Mesendoderm (in vitro differentiated cells): ENCODE results near the gene CXorf58.

ENCODE experiments used
- DNase-seq: peaks from one replicate; pipeline ENCODE4 v3.0.0; 2013
- H2AK5ac ChIP-seq: 2 replicates; pipeline ENCODE4 v1.6.1; 2013; ENCODE audit warnings: low read length, inconsistent platforms
- H2BK120ac ChIP-seq: 2 replicates; pipeline ENCODE4 v1.6.1; 2013; ENCODE audit warnings: low read depth, mild to moderate bottlenecking, low read length, moderate library complexity, mixed read lengths
- H2BK15ac ChIP-seq: replicated peaks from 2 replicates; pipeline ENCODE4 v1.6.1; 2013; ENCODE audit warnings: low read depth, mild to moderate bottlenecking, moderate library complexity
- H2BK5ac ChIP-seq: 2 replicates; pipeline ENCODE4 v1.6.1; 2013; ENCODE audit warnings: low read length, inconsistent platforms
- H3K18ac ChIP-seq: 2 replicates; pipeline ENCODE4 v1.6.1; 2013; ENCODE audit warnings: mild to moderate bottlenecking, low read length, mixed read lengths
- H3K23ac ChIP-seq: one replicate; pipeline ENCODE4 v1.6.1; 2013; ENCODE audit warnings: low read length
- H3K27ac ChIP-seq: 2 replicates; pipeline ENCODE4 v1.5.1; 2013; ENCODE audit warnings: low read depth, mild to moderate bottlenecking, inconsistent platforms, low read length, moderate library complexity
- H3K27me3 ChIP-seq: 2 replicates; pipeline ENCODE4 v1.6.1; 2013; ENCODE audit warnings: low read length, control low read depth, mild to moderate bottlenecking, inconsistent platforms; ENCODE audit not compliant: insufficient read depth, poor library complexity
- H3K36me3 ChIP-seq: 2 replicates; pipeline ENCODE4 v1.6.1; 2013; ENCODE audit warnings: low read length, inconsistent platforms; ENCODE audit not compliant: control insufficient read depth, insufficient read depth
- H3K4ac ChIP-seq: one replicate; pipeline ENCODE4 v1.6.1; 2013; ENCODE audit warnings: low read depth, mild to moderate bottlenecking, low read length, moderate library complexity
- H3K4me1 ChIP-seq: 2 replicates; pipeline ENCODE4 v1.6.1; 2013; ENCODE audit warnings: low read depth, low read length, inconsistent platforms; ENCODE audit not compliant: control insufficient read depth
- H3K4me2 ChIP-seq: 2 replicates; pipeline ENCODE4 v1.6.1; 2013; ENCODE audit warnings: low read length
- H3K4me3 ChIP-seq: 2 replicates; pipeline ENCODE4 v1.5.1; 2013; ENCODE audit warnings: mild to moderate bottlenecking, low read length
- H3K56ac ChIP-seq: one replicate; pipeline ENCODE4 v1.6.1; 2013; ENCODE audit warnings: low read length
- H3K79me1 ChIP-seq: 2 replicates; pipeline ENCODE4 v1.6.1; 2013; ENCODE audit warnings: low read length, inconsistent platforms
- H3K79me2 ChIP-seq: 2 replicates; pipeline ENCODE4 v1.6.1; 2013; ENCODE audit warnings: mild to moderate bottlenecking, low read length; ENCODE audit not compliant: control insufficient read depth, insufficient read depth
- H3K9ac ChIP-seq: 2 replicates; pipeline ENCODE4 v1.6.1; 2013; ENCODE audit warnings: low read length, inconsistent platforms
- H4K5ac ChIP-seq: one replicate; pipeline ENCODE4 v1.6.1; 2013; ENCODE audit warnings: low read length
- H4K8ac ChIP-seq: one replicate; pipeline ENCODE4 v1.6.1; 2013; ENCODE audit warnings: low read depth, mild to moderate bottlenecking, control low read depth, low read length, moderate library complexity
- WGBS: extraction: QIAGEN DNeasy Blood & Tissue Kit; methylation state at CpG from one replicate; pipeline ENCODE4 v1.1.7; 2013; ENCODE audit warnings: low lambda C conversion rate, missing lambda C conversion rate; ENCODE audit not compliant: insufficient coverage; ENCODE audit errors: extremely low coverage; 5-methylcytosine and 5-hydroxymethylcytosine counted together

CXorf58 gene

DNA sequence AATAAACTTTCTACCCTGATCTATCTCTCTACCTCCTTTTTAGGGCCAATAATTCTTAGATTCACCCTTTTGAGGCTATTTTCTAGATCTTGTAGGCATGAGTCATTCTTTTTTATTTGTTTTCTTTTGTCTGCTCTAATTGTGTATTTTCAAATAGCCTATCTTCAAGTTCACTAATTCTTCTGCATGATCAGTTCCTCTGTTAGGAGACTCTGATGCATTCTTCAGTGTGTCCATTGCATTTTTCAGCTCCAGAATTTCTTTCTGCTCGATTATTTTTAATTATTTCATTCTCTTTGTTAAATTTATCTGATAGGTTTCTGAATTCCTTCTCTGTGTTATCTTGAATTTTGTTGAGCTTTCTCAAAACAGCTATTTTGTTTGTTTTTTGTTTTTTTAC, 11.3 kb downstream of the CXorf58 start:
- Histone ChIP-seq H2BK120ac (no peak overlapping the region), H3K4me3 (no peak overlapping the region), H2BK15ac (no peak overlapping the region), H3K23ac (no peak overlapping the region), H3K36me3 (no peaks in the 10 kb centered on the region), H3K27me3 (no peaks in the 10 kb centered on the region), H3K4ac (no peak overlapping the region), H3K9ac (no peak overlapping the region), H3K79me2 (no peaks in the 10 kb centered on the region), H2AK5ac (no peak overlapping the region), H3K27ac (no peak overlapping the region), H3K79me1 (no peaks in the 10 kb centered on the region), H4K5ac (no peak overlapping the region), H3K56ac (no peak overlapping the region), H2BK5ac (no peak overlapping the region), H4K8ac (no peak overlapping the region), H3K18ac (no peak overlapping the region), H3K4me2 (no peak overlapping the region), H3K4me1 (no peaks in the 10 kb centered on the region)
- WGBS: no CpG with 5 or more reads among the region's 1 CpG
- no peak for DNase-seq

DNA sequence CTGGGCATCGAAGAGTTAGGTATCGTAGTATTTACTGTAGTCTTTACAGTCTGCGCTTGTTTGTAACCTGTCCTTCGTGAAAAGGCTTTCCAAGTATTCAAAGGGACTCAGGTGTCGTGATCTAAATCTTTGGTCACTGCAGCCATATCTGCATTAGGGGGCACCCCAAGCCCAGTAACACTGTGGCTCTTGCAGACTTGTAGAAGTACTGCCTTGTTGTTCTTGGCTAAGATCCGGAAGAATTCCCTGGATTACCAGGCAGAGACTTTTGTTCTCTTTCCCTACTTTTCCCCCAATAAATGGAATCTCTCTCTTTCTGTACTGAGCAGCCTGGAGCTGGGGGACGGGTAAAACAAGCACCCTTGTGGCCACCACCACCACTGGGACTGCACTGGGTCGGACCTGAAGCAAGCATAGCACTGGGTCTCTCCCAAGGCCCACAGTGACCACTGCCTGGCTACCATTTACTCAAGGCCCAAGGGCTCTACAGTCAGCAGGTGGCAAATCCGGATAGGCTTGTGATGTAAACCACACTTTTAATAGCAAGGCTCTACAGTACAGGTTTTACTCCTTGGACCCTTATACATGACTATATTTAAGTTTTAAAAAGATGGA, 12.0 kb downstream of the CXorf58 start:
- Histone ChIP-seq H3K9ac (no peak overlapping the region), H3K4me1 (no peaks in the 10 kb centered on the region), H3K23ac (no peak overlapping the region), H2BK15ac (no peak overlapping the region), H4K8ac (no peak overlapping the region), H3K27ac (no peak overlapping the region), H3K36me3 (no peaks in the 10 kb centered on the region), H3K27me3 (no peaks in the 10 kb centered on the region), H4K5ac (no peak overlapping the region), H3K4me3 (no peak overlapping the region), H3K56ac (peak overlapping the region; percentile 28), H3K18ac (no peak overlapping the region), H3K4me2 (no peak overlapping the region), H3K79me2 (no peaks in the 10 kb centered on the region), H2AK5ac (no peak overlapping the region), H3K79me1 (no peaks in the 10 kb centered on the region), H2BK120ac (no peak overlapping the region), H3K4ac (no peak overlapping the region), H2BK5ac (no peak overlapping the region)
- peak; percentile 53 for DNase-seq
- no CpG with 5 or more reads among the region's 9 CpGs for WGBS

DNA sequence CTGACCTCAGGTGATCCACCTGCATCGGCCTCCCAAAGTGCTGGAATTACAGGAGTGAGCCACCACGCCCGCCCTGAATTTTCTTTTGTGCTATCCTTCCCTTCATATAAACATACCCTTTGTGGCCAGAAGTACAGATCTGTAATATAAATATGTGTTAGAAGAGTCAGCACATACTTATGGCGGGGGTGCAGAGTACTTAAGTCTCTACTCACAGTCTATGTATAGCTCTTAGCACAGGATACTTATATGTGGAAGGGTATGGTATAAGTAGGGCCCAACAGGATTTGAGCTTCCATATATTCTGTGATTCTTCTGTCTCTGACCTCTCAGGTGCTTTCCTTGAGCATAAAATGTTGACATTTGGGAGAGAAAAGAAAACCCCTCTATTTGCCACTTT, 18.2 kb downstream of the CXorf58 start:
- no peak overlapping the region for H2BK15ac ChIP-seq
- H3K27me3 ChIP-seq: no peaks in the 10 kb centered on the region
- no peak overlapping the region for H3K9ac ChIP-seq
- no peaks in the 10 kb centered on the region for H3K79me1 ChIP-seq
- DNase-seq: no peak
- no peaks in the 10 kb centered on the region for H3K4me1 ChIP-seq
- no peak overlapping the region for H3K18ac ChIP-seq
- H3K27ac ChIP-seq: no peak overlapping the region
- no peaks in the 10 kb centered on the region for H3K79me2 ChIP-seq
- no peak overlapping the region for H4K5ac ChIP-seq
- no peak overlapping the region for H2BK5ac ChIP-seq
- H2AK5ac ChIP-seq: no peak overlapping the region
- no peak overlapping the region for H3K23ac ChIP-seq
- H3K4ac ChIP-seq: no peak overlapping the region
- H3K36me3 ChIP-seq: no peaks in the 10 kb centered on the region
- H3K56ac ChIP-seq: no peak overlapping the region
- no peak overlapping the region for H4K8ac ChIP-seq
- H3K4me3 ChIP-seq: no peak overlapping the region
- WGBS: no CpG with 5 or more reads among the region's 4 CpGs
- no peak overlapping the region for H3K4me2 ChIP-seq
- H2BK120ac ChIP-seq: no peak overlapping the region

DNA sequence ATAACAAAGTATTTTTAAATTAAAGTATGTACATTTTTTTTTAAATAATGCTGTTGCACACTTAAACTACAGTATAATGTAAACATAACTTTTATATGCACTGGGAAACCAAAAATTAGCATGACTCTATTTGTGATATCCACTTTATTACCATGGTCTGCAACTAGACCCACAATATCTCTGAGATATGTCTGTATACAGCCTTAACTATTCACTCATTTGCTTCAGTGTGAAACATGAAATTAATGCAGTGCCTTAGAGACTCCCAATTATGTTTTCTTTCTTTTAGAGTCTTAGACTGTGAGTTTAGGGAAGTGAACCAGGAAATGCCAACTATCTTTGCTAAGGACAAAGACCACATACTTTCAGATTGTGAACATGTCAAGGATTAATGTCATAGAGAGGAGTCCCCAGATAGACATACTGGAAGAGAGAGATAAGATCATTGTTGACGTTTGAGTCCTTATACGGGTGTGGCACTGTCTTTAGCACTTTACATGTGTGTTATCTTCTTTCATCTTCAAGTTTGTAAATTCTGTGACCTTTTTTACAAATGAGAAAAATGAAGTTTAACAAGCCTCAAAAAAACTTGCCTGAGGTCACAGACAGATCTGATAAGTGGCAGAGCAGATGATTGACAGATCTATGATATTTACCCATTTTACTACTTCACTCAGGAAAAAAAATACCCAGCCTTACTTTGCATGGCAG, 23.2 kb downstream of the CXorf58 start:
- Histone ChIP-seq H2BK15ac (no peak overlapping the region), H2AK5ac (no peak overlapping the region), H3K27ac (no peak overlapping the region), H2BK5ac (no peak overlapping the region), H3K4me1 (no peaks in the 10 kb centered on the region), H4K8ac (no peak overlapping the region), H3K27me3 (no peaks in the 10 kb centered on the region), H3K4ac (no peak overlapping the region), H3K79me2 (no peaks in the 10 kb centered on the region), H3K56ac (no peak overlapping the region), H3K4me2 (no peak overlapping the region), H3K9ac (no peak overlapping the region), H4K5ac (no peak overlapping the region), H3K36me3 (no peaks in the 10 kb centered on the region), H3K23ac (no peak overlapping the region), H3K18ac (no peak overlapping the region), H3K79me1 (no peaks in the 10 kb centered on the region), H2BK120ac (no peak overlapping the region), H3K4me3 (no peak overlapping the region)
- WGBS: no CpG with 5 or more reads among the region's 2 CpGs
- DNase-seq: no peak

DNA sequence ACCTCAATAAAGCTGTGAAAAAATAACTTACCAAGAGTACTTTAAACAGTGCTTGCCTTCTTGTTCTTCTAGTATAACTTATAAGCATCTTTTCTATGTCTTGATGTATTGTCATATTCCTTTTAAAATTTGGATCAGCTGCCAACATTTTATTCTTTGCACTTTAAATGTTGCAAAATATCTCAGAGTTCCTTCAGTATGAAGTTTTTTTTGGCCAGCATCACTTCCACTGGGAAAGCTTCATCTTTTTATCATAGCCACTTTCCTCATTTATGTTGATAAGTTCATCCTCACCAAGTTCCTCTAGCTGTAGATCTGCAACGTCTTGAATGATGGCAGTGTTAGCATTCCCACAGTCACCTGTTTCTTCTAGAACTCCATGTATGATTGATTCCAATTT, 24.2 kb downstream of the CXorf58 start:
- H3K4me3 ChIP-seq: no peak overlapping the region
- H3K23ac ChIP-seq: no peak overlapping the region
- no peak overlapping the region for H2BK120ac ChIP-seq
- H3K79me1 ChIP-seq: no peaks in the 10 kb centered on the region
- no peak overlapping the region for H2BK15ac ChIP-seq
- H3K56ac ChIP-seq: no peak overlapping the region
- no peak overlapping the region for H3K4me2 ChIP-seq
- H4K8ac ChIP-seq: no peak overlapping the region
- WGBS: no CpG with 5 or more reads among the region's 1 CpG
- no peak overlapping the region for H3K18ac ChIP-seq
- H3K27ac ChIP-seq: no peak overlapping the region
- no peak overlapping the region for H4K5ac ChIP-seq
- no peak overlapping the region for H2BK5ac ChIP-seq
- no peak for DNase-seq
- no peaks in the 10 kb centered on the region for H3K79me2 ChIP-seq
- no peak overlapping the region for H3K9ac ChIP-seq
- no peaks in the 10 kb centered on the region for H3K36me3 ChIP-seq
- H3K27me3 ChIP-seq: no peaks in the 10 kb centered on the region
- H2AK5ac ChIP-seq: no peak overlapping the region
- no peak overlapping the region for H3K4ac ChIP-seq
- no peaks in the 10 kb centered on the region for H3K4me1 ChIP-seq

DNA sequence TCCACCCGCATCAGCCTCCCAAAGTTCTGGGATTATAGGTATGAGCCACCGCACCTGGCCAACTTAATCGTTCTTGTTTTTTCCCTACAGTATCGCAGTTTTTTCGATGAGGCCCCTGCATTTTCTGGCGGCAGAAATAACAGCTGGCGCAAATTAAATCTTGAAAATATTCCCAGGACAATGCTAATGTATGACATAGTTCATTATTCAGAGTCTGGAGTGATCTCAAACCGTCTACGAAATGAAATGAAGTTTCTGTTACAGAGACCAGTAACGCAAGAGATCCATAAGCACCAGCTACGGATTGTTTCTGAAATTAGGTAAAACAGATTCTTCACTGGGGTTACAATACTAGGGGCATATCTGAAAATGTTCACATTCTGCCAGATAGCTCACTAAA, 27.3 kb downstream of the CXorf58 start:
- H3K36me3 ChIP-seq: no peaks in the 10 kb centered on the region

More for the DNA sequence above, 27.3 kb downstream of the CXorf58 start:
- H3K56ac ChIP-seq: no peak overlapping the region
- no peak overlapping the region for H3K18ac ChIP-seq
- H3K23ac ChIP-seq: no peak overlapping the region
- no peaks in the 10 kb centered on the region for H3K4me1 ChIP-seq
- no peaks in the 10 kb centered on the region for H3K79me1 ChIP-seq
- no peak for DNase-seq
- H3K4ac ChIP-seq: no peak overlapping the region
- H2AK5ac ChIP-seq: no peak overlapping the region
- no peak overlapping the region for H4K8ac ChIP-seq
- H3K27ac ChIP-seq: no peak overlapping the region
- H4K5ac ChIP-seq: no peak overlapping the region
- H3K9ac ChIP-seq: no peak overlapping the region
- H2BK15ac ChIP-seq: no peak overlapping the region
- no peak overlapping the region for H3K4me2 ChIP-seq
- H2BK5ac ChIP-seq: no peak overlapping the region
- WGBS: no CpG with 5 or more reads among the region's 11 CpGs
- H3K79me2 ChIP-seq: no peaks in the 10 kb centered on the region
- no peak overlapping the region for H2BK120ac ChIP-seq
- no peaks in the 10 kb centered on the region for H3K27me3 ChIP-seq
- no peak overlapping the region for H3K4me3 ChIP-seq
